ENCODE measurements around the gene ALDH1B1.
"Not testable (repeated sequence)": the region's sequence is repeated elsewhere in the genome, so short reads cannot be mapped to it uniquely, and the experiment has no call there.

Gene ALDH1B1

DNA sequence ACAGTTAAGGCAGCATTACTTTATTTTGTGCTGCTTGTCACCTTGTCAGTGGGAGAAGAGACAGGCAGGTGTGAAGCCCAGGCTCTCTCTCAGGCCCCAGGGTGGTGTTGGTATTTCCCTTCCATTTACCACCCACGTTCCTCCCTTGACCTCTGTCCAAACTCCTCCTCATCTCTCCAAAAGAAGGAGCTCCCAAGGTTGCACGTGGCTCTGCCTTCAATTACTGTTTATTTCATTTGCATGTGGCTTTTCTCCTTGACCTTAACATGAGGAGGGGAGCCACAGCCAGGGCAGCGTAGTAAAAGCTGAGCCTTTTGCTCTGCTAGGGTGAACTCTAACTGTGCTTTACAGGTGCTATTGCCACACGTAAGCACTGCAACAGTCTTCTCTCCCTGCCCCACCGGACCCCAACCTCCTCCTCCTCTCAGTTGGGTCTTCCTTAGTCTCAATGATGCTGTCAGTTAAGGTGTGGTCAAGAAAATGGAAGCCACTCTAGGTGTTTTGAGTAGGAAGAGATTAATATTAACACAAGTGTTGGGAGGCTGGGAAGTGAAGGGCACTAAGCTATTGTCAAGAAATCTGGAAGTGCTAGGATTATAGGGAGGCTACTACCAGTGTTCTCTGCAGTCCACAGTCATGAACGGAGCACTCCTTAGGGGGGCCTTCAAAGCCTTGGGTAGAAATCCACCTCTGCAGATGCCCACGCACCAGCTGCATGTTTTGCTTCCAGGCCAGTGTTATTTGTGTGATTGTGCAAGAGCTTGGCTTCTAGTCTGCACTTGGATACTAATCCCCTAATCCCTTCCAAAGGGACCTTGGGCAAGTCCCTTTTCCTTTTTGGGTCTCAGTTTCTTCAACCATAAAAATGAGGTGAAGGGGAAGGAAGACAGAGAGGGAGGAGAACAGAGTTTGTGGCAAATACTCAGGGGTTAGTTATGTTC lies 3.9 kb upstream of the ALDH1B1 start:
- no peak for DNase-seq

- no peak for DNase-seq
These were observed 3.2 kb upstream of the ALDH1B1 start for GRCh38 chr9:38389313-38389712.

- no peak for DNase-seq
These were observed 2.1 kb upstream of the ALDH1B1 start for GRCh38 chr9:38390442-38390841.

DNA sequence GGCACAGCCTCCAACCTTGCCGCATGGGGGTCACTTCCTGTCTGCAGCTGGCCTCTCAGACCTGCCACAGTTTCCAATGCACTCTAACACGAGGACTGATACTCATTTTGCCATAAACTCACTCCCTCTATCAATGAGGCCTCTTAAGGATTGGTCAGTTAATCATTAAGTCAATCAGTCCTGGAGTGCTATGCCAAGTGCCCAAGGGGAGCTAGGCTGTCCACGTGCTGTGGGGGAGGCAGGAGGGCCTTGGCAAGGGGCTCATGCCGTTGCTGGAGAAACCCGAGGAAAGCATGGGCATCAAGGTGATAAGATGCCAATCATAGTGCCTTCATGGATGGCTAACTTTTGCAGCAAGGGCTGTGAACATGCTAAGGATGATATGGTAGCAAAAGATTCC lies 1.7 kb upstream of the ALDH1B1 start:
- DNase-seq: no peak

- DNase-seq: no peak
These were observed 1.0 kb upstream of the ALDH1B1 start for GRCh38 chr9:38391278-38392118.

DNA sequence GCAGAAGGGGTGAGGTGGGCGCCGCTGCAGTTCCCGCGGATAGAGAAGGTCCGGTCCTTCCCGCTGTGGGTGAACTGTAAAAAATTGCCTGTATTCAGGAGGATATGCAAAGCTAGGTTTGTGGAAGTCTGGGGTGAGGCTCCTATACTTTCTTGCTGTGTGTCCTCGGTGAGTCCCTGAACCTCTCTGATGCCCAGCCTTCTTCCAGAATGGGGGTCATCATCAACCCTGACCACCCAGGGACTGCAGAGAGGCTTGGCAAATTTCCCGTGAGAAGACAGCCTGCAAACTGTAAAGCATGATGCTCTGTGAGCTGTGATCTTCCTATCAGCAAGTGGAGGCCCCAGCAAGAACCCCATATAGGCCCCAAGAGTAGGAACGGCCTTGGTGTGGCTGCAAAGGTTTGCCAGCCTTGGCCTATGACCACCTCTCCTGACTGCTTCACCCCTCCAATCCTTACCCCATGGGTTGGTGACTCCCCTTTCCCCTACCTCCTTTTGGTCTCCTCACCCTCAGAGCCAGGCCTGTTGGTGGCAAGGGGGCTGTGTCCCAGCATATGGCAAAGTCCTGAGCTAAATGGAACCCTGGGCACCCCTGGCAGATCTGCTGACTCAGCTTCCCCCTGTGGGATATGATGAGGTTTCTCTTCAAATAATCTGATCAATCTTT lies 760 bp downstream of the ALDH1B1 start:
- DNase-seq: no peak

DNA sequence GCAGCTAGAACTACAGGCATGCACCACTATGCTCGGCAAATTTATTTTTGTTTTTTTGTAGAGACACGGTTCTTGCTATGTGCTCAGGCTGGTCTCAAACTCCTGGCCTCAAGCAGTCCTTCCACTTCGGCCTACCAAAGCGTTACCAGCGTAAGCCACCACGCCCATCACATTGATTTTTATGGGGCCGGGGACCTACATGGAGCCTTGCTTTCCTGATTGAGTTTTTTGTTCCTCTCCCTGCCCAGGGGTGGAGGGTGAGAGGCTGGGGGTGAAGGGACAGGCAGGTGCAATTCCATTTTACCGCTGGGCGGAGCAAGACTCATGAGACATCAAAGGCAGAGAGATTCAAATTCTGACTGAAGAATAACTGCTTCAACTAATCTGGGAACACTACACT lies 1.9 kb downstream of the ALDH1B1 start:
- no peak for DNase-seq

DNA sequence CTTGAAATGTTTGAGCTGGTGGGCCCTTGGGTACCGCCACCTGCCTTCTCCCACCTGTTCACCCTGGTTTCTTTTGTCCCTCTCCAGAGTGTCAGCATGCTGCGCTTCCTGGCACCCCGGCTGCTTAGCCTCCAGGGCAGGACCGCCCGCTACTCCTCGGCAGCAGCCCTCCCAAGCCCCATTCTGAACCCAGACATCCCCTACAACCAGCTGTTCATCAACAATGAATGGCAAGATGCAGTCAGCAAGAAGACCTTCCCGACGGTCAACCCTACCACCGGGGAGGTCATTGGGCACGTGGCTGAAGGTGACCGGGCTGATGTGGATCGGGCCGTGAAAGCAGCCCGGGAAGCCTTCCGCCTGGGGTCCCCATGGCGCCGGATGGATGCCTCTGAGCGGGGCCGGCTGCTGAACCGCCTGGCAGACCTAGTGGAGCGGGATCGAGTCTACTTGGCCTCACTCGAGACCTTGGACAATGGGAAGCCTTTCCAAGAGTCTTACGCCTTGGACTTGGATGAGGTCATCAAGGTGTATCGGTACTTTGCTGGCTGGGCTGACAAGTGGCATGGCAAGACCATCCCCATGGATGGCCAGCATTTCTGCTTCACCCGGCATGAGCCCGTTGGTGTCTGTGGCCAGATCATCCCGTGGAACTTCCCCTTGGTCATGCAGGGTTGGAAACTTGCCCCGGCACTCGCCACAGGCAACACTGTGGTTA lies 3.3 kb downstream of the ALDH1B1 start:
- no peak for DNase-seq

GRCh38 chr9:38396371-38396671 lies 3.8 kb downstream of the ALDH1B1 start:
- DNase-seq: no peak

GRCh38 chr9:38399191-38399590 lies 6.7 kb downstream of the ALDH1B1 start:
- not testable (repeated sequence) for DNase-seq

DNA sequence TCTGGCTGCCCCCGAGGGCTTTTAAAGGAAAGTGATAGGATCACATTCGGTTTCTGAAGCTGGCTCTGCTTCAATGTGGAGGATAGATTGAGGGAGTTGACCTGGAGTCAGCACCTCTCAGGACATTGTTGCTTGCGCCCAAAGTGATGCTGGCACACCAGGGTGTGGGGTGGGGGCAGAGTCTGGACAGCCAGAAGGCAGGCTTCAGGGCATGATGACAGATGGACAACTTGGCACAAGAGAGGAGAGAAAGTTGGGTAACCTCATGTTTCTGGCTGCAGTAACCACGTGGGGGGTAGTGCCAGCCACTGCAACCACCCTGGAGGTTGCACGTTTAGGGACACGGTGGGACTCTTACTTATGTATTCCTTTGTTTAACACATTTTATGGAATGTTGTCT lies 9.5 kb downstream of the ALDH1B1 start:
- no peak for DNase-seq

- no peak for DNase-seq
These were observed 11.8 kb downstream of the ALDH1B1 start for GRCh38 chr9:38404314-38404713.

DNA sequence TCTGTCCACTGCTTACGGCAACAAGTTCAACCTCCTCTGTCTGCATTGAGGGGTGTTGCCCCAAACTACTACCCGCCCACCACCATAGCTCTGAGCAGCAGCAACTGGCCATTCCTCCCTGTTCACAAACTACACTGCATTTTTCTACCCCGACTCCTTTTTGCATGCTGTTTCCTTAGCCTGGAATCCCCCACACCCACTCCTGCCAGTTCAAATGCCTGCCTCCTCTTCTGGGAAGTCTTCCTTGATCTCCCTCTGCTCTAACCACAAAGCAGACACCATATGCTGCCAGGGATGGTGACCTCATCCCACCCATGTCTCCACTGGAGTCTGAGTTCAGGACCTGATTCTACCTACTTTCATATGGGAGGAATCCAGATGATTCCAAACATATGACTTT lies 13.3 kb downstream of the ALDH1B1 start:
- DNase-seq: no peak

GRCh38 chr9:38406476-38407186 lies 14.1 kb downstream of the ALDH1B1 start:
- DNase-seq: no peak

GRCh38 chr9:38408719-38409118 lies 16.2 kb downstream of the ALDH1B1 start:
- no peak for DNase-seq

- DNase-seq: no peak
These were observed 20.2 kb downstream of the ALDH1B1 start for GRCh38 chr9:38412751-38413150.

DNA sequence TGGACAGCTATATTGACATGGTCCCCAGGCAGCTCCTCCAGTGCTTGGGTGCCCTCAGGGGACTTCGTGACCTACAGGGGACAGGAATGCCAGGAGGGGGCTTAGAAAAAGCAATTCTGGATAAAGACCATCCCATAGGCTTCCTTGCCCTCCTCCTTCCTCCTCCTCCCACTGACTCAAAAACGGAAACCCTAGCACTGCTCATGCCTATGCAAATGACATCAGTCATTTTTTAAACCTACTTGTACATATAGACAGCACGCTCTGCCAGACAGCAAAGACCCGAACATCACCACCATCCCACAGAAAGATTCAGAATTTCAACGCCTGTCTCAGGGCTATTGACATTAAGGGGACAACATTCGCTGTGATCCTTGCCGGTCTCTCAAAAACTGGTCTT lies 20.8 kb downstream of the ALDH1B1 start:
- no peak for DNase-seq

DNA sequence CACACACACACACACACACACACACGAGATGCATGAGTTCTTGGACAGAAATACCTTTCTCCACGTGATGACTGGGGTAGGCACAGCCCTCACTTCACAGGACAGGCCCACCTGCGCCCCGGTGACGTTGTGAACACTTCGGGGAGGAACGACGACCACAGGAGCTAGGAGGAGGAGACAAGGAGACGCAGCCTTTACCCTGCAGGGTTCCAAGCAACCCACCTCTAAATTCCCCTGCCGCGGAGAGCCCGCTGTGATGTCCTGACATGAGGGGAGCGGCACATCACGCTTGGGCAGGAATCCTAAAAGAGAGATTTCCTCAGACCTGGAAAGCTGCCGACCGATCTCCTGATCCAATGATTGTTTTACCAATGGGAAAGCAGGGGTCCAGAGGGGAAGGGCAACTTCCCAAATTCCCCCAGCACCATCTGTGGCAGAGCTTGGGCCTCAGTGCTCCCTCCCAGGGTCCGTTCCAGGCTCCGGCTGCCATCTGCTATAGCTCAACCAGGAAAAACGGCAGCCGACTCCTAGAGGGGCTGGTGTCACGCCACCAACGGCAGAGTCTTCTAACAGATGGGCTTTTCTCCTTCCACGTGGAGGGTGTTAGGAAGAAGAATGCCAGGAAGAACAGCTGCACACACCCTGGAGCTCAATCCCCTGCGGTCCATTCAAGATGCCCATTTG lies 21.7 kb downstream of the ALDH1B1 start:
- DNase-seq: no peak

GRCh38 chr9:38415856-38416255 lies 23.4 kb downstream of the ALDH1B1 start:
- DNase-seq: no peak

DNA sequence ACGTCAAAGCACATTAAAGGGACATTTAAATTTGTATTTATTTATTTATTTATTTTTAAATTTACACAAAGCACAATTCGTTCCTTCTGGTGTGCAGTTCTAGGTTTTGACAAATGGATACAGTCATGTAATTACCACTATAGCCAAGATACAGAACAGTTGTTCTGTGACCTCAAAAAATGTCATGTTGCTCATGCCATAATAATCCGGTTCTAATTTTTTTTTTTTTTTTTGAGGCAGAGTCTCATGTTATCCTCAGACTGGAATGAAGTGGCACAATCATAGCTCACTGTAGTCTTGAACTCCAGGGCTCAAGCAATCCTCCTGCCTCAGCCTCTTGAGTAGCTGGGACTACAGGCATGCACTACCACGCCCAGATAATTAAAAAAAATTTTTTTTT lies 24.0 kb downstream of the ALDH1B1 start:
- no peak for DNase-seq

Measured in NK-92 treated with Interleukin-12 subunit alpha and Interleukin-12 subunit beta, amount 100 ng/mL, for 24 hours (cell line).